DMS53 (cell line): ENCODE data around the gene MMP23B.

Source experiments
- DNase-seq: peaks from one replicate; lab custom pipeline; 2025; lab: John Stamatoyannopoulos, UW

MMP23B gene

GRCh38 chr1:1602968-1603506, 28.9 kb upstream of the MMP23B start:
- DNase-seq: no peak

- peak; percentile 33 for DNase-seq
These were observed 28.2 kb upstream of the MMP23B start for GRCh38 chr1:1603671-1604373.

DNA sequence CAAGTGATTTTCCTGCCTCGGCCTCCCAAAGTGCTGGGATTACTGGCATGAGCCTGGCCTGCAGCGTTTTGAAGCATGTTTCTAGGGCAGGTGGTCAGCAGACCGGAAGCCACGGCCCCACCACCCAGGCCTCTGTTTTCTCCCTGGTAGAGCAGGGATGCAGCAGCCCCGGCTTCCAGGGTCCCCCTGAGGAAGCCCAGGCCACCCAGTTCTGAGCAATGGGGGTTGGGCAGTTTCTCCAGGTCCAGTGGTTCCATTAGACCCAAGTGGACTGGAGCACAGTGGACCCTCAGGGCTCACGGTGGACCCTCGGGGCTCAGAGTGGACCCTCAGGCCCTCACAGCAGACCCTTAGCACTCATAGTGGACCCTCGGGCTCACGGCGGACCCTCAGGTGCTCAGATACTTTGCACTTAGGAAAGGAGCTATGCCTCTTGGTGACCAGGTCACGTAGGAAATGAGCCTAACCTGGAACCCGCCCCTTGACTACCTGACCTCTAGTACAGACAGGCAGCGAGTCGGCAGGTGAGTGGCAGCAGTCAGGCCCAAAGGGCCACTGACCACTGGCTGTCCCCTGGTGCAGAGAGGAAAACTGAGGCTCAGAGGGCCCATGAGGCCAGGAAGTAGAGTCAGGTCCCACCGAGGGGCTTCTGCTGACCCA, 27.5 kb upstream of the MMP23B start:
- DNase-seq: no peak

- no peak for DNase-seq
These were observed 26.9 kb upstream of the MMP23B start for GRCh38 chr1:1605034-1605591.

GRCh38 chr1:1605724-1606123, 26.2 kb upstream of the MMP23B start:
- DNase-seq: no peak

- no peak for DNase-seq
These were observed 25.7 kb upstream of the MMP23B start for GRCh38 chr1:1606232-1606631.

- no peak for DNase-seq
These were observed 22.0 kb upstream of the MMP23B start for GRCh38 chr1:1609822-1610485.

DNA sequence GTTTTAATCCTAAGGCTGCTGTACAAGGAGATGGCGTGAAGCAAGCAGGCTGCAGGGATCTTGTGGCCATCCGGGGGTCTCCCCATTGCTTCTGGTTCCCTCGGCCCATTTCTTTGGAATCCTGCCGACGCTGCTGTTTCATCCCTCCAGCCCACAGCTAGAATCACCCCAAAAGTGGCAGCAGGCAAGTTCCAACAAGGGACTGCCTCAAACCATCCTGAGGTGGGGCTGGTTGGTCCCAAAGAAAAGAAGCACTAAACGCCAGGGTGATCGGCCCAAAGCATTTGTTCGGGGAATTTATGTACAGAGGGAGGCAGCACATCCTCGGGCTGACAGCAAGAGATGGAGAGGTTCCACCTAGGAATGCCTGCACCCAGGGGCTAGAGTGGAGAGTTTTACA, 21.2 kb upstream of the MMP23B start:
- no peak for DNase-seq

DNA sequence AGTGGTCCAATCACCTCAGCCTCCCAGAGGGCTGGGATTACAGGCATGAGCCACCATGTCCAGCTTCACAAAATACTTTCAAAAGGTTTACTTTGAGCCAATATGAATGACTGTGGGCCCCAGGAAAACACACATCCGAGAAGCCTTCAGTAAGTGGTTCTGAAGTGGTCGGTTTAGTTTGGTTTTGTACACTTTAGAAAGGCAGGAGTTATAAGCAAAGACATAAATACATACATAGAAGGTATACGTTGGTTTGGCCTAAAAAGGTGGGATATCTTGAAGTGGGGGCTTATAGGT, 19.9 kb upstream of the MMP23B start:
- peak; percentile 81 for DNase-seq

- DNase-seq: no peak
These were observed 18.4 kb upstream of the MMP23B start for GRCh38 chr1:1613509-1614082.

- DNase-seq: peak; percentile 78
These were observed 17.6 kb upstream of the MMP23B start for GRCh38 chr1:1614204-1614953.

GRCh38 chr1:1614954-1615255, 17.1 kb upstream of the MMP23B start:
- DNase-seq: no peak

GRCh38 chr1:1615256-1616044, 16.5 kb upstream of the MMP23B start, which contains the start of gene MIB2:
TSS of gene MIB2 (plus strand) at chr1:1615500. CDS start at chr1:1623453, 7,953 bp downstream.
- peak; percentile 99 for DNase-seq

DNA sequence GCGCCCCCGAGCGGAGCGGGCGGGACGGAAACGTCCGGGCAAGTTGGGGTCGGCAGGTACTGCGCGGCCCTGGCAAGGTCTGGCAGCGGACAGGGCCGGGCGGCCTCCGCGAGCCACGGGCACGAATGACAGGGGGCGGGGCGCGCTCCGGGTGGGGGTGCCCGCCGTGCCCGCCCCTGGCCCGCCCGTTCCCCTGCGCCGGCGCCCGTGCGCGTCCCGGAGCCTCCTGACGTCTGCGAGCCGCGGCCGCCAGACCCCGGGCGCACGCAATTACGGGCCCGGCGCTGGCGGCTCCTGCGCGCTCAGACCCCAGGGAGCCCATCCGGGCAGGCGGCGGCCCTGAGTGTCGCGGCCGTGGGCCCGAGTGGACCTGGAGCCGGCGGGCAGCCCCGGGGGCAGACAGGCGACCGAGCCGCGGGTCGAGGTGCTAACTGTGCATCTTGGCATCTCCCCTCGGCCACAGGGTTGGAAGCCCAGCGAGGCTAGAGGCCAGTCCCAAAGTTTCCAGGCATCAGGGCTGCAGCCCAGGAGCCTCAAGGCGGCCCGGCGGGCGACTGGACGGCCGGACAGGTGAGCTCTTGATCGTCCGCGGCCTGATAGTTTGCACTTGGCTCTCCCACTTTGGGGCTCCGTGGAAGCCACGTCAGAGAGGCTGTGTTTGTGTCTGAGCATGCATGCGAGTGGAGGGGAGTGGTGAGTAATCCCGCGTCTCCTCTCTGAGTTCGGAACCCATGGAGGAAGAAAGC, 15.8 kb upstream of the MMP23B start:
- peak; percentile 76 for DNase-seq

DNA sequence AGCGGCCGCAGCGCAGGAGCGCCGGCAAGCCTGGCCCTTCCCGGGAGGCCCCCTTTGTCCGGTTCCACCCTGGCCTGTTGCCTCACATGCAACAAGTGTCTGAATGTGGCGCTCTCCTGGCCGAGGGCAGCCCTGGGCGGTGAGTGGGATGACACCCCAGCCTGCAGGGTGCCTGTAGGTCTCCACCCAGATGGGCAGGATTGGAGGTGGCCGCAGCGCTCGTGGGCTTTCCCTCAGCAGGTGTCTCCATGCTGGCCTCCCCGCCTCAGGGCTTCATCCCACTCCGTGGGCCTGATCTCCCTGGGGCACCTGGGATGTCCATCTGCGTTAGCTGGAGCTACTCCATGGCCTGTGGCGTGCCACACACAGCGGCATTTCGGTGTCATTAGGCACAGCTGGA, 15.1 kb upstream of the MMP23B start:
- no peak for DNase-seq

DNA sequence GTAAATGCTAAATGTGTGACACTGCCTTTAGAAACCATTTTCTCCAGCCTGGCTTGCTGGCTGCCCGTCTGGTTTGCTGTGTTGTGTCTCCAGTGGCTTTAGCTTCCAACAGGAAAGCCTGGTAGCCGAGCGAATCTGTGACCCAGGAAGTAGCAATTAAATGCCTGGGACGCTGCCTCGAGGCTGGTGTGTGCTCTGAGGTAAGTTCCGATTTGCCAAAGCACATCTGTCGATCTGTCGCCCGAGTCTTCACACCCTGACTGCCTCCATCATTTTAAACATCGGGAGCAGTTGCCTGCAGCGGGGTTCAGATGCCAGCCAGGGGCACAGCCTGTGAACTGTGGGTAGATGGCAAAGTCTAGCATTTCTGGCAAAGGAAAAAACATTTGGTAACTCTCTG, 14.5 kb upstream of the MMP23B start:
- DNase-seq: no peak

DNA sequence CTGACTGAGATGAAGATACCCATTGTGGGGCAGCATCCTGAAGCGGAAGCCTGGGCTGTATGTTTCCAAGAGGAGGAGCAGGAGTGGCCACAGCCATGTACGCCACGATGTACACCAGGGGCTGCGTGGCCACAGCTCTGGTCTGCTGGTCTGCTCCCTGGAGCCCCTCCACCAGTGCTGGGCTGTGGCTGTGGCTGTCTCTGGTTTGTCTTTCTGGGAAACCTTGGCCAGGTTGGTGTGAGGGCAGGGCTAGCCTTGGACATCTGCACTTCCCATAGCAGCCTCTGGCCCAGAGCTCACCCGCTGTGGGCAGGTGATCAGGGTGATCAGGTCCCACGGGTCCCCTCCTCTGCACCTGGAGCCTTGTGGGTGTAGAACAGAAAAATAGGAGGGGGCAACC, 14.0 kb upstream of the MMP23B start:
- no peak for DNase-seq

DNA sequence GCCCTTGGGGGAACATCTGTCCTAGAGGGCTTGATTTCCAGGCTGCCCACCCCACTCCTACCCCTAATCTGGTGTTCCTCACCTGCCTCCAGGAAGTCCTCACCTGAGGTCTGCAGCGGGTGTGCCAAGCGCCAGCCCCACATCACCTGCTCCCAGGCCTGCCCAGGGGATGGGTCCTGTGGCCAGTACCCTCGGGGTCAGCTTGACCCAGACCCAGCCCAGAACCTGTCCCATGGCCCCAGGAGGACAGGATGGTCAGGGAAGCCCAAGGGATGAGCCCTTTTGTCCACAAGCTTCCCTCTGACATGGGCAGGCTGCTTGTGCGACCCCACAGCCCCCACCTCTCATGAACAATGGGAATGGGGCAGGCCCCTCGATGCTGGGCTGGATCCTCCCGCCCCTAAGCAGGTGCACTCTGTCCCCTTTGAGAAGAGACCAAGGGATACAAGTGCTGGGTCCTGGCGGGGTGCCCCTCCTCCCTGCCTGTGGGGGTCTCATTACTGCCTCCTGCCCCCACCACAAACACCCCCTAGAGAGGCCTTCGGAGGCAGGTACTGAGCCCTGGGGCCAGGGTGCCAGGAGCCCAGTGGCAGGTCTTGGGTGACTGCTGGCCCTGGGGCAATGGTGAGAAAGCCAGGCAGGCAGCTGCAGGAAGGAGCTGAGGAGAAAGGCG, 13.4 kb upstream of the MMP23B start:
- no peak for DNase-seq

GRCh38 chr1:1619917-1620361, 12.0 kb upstream of the MMP23B start:
- peak; percentile 35 for DNase-seq
